ENCODE results near the gene TSPAN11.

DNA sequence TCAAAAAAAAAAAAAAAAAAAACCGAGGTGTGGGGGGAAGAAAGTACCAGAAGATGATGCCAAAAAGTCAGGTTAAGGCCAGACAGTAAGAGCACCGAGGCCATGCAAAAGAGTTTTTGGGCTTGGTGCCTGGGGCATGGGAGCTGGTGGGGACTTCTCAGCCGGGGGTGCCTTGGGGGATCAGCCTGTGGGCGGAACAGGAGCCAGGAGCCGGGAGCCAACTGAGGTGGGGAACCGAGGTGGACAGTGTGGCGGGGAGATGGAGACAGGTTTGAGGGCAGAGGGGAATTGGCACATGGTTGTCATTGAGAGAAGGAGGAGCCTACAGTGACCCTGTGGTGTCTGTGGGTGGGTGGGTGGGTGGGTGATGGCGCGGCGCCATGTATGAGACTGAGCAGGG is 33.2 kb downstream of the TSPAN11 start:
- TF ChIP-seq, protein P1, sequence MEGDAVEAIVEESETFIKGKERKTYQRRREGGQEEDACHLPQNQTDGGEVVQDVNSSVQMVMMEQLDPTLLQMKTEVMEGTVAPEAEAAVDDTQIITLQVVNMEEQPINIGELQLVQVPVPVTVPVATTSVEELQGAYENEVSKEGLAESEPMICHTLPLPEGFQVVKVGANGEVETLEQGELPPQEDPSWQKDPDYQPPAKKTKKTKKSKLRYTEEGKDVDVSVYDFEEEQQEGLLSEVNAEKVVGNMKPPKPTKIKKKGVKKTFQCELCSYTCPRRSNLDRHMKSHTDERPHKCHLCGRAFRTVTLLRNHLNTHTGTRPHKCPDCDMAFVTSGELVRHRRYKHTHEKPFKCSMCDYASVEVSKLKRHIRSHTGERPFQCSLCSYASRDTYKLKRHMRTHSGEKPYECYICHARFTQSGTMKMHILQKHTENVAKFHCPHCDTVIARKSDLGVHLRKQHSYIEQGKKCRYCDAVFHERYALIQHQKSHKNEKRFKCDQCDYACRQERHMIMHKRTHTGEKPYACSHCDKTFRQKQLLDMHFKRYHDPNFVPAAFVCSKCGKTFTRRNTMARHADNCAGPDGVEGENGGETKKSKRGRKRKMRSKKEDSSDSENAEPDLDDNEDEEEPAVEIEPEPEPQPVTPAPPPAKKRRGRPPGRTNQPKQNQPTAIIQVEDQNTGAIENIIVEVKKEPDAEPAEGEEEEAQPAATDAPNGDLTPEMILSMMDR (IDR thresholded peaks at IDR 0.05) = no peak
- TF ChIP-seq POLR2AphosphoS5 (IDR thresholded peaks at IDR 0.05) = no peak
- TF ChIP-seq EP300 (IDR thresholded peaks at IDR 0.05; ENCODE audit: low read depth) = no peak
- TF ChIP-seq POLR2A (IDR thresholded peaks at IDR 0.05) = no peak
